ENCODE measurements around the gene GCLC.

The GCLC gene

DNA sequence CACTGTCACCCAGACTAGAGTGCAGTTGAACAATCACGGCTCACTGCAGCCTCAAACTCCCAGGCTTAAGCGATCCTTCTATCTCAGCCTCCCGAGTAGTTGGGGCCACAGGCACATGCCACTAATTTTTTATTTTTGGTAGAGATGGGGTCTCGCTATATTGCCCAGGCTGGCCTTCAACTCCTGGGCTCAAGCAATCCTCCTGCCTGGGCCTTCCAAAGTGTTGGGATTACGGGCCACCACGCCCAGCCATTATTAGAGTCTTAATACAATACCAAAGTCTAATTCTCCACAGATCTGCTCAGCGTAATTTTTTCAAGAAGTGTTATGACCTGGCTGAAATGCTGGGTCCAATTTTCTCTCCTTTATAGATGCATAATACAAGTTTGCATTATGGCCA, 3.0 kb downstream of the GCLC start:
- peaks cover 44% of the 10 kb centered on the region for H3K36me3 Mint-ChIP-seq
- ATAC-seq (no peak), DNase-seq (ENCODE audit: low spot score in 2 of 2) (no peak)
- no peak overlapping the region for H3K27ac Mint-ChIP-seq
- peaks cover 48% of the 10 kb centered on the region for H3K4me1 Mint-ChIP-seq
- peak overlapping the region; percentile 94 for H3K4me3 Mint-ChIP-seq
- H3K9me3 Mint-ChIP-seq = no peaks in the 10 kb centered on the region

DNA sequence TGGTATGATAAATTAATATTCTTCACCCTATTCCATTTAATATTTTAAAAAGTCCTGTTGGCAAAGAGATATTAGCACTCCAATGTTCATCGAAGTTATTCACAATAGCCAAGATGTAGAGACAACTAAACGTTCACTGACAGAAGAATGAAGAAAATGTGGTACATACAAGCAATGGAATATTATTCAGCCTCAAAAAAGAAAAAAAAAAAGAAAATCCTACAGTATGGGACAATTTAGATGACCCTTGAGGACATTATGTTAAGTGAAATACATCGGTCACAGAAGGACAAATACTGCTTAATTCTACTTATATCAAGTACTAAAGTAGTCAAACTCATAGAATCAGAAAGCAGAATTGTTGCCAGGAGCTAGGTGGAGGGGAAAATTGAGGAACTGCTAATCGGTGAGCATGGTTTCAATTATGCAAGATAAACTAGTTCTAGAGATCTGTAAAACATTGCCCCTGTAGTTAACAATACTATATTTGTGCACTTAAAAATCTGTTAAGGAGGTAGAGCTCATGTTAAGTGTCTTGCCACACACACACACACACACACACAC, 4.7 kb downstream of the GCLC start:
- ATAC-seq = no peak
- Mint-ChIP-seq H3K27ac (no peak overlapping the region), H3K36me3 (peaks cover 49% of the 10 kb centered on the region), H3K9me3 (no peaks in the 10 kb centered on the region), H3K4me3 (no peak overlapping the region), H3K4me1 (peaks cover 36% of the 10 kb centered on the region)
- no peak for DNase-seq (ENCODE audit: low spot score in 2 of 2)

DNA sequence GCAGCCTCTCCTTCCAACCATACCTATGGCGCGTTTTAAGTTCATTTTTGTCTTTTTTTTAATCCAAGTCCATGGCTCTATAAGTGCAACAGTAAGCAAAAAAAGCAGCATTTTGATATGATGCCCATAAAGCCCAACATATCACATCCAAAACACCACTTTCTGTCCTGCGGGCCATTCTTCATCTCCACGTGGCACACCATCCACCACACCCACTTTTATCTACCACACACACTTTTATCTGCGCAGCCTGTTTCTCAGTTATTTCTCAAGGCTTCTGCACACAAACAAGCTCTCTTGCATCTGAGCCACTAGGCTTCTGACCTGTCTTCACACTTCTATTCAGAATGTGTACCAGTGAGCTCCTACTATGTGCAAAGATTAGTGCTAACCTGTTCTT, 5.3 kb downstream of the GCLC start:
- peak overlapping the region; percentile 57 for H3K27ac Mint-ChIP-seq
- no peak for ATAC-seq
- no peak overlapping the region for H3K4me3 Mint-ChIP-seq
- no peak for DNase-seq (ENCODE audit: low spot score in 2 of 2)
- H3K9me3 Mint-ChIP-seq = no peaks in the 10 kb centered on the region
- H3K4me1 Mint-ChIP-seq = peaks cover 32% of the 10 kb centered on the region
- peaks cover 42% of the 10 kb centered on the region for H3K36me3 Mint-ChIP-seq

DNA sequence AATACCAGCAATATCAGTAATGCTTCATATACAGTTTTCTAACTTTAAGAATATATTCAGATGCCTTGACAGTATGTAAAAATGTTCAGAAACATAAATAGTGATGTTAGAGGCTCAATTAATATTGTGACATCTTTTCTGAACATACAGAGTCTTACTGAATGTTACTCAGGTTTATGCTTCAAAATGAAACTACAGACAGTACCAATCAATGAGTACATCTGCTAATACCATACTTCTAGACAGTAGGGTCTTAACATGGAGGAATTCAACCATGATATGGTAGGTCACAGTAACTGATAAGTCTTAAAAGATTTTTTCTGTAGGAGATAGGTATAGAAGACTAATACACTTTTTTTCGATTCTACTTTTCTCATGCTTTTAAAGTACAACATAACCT, 8.3 kb downstream of the GCLC start:
- Mint-ChIP-seq H3K9me3 (no peaks in the 10 kb centered on the region), H3K4me3 (no peak overlapping the region), H3K27ac (no peak overlapping the region), H3K36me3 (peaks cover 36% of the 10 kb centered on the region), H3K4me1 (peaks cover 37% of the 10 kb centered on the region)
- DNase-seq (ENCODE audit: low spot score in 2 of 2) (no peak), ATAC-seq (peak; percentile 62)

DNA sequence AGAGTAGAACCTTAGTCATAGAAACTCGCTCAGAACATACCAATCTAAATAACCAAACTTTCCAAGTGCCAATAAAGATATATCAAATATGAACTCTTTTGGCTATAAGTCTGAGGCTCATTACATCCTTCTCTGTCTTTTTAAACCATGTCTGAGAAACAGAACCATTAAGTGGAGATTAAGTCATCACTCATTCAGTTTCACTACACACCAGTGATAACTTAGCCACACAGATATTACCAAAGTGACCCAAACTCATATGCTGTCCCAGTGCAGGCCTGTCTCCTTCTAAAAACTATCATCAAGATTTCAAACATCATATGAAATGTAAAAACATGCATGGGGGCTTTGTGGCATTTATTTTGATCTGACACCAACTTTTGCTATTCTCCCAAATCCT, 12.0 kb downstream of the GCLC start:
- DNase-seq (ENCODE audit: low spot score in 2 of 2) (no peak), ATAC-seq (peak; percentile 31)
- Mint-ChIP-seq H3K4me3 (no peak overlapping the region), H3K9me3 (no peaks in the 10 kb centered on the region), H3K27ac (peak overlapping the region; percentile 68), H3K36me3 (peaks cover 10% of the 10 kb centered on the region), H3K4me1 (peaks cover 53% of the 10 kb centered on the region)

DNA sequence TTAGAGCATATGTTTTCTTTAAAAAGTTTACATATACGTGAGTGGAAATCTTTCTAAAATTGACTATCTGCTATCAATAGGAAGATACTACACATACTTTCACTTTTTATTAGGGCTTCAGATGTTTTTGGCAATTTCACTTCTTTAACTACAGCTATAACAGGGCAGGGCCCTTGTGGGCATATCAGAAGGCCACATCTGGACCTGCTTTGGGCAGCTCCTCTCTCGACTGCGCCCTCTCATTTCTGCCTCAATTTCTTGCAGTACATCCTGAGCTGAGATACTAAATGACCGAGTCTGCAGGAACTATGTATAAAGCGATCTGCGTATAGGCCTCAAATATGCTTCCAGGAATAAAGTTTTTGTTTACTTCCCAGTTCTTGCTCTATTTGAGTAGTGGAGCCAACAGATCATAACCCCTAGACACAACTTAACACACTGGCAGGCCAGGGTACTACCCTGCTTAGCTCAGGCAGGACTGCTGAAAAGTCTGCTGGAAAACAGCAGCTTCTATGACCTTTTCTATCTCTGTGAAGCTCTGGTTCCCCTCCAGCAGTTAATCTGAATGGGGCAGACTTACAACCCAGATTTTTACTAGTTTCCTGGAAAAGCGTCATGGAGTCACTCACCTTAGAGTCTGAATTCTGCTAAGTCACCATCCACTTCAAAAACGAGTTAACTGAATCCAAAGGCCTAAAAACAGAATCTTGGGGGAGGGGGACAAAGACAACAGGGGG, 12.7 kb downstream of the GCLC start:
- Mint-ChIP-seq H3K36me3 (peaks cover 10% of the 10 kb centered on the region), H3K4me1 (peaks cover 53% of the 10 kb centered on the region), H3K27ac (peak overlapping the region; percentile 68), H3K4me3 (no peak overlapping the region), H3K9me3 (no peaks in the 10 kb centered on the region)
- no peak for ATAC-seq
- DNase-seq (ENCODE audit: low spot score in 2 of 2) = no peak

DNA sequence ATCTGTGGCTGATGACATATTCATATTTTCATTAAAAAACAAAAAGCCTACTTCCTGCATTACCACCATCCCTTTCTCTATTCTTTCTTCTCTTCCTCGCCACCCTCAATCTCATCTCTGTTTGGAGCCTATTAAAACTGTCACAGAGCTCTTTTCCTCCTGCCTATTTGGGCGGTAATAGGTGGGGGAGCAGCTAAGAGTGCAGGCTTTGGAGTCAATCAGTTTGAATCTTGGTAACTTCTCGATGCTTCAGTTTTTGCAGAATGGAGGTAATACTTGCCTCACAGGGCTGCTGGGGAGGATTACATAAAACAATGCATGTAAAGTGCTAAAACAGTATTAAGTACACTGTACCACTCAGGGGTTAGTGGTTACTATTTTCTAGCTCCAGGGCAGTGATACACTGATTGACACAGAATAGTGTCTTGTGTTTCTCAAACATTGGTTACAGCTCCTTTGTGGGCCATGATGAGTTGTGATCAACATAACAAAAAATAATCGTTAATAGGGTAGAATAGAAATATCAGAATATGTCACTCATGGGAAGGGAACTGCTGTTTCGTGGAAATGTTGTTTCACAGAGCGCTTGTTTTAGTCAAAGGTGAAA, 14.0 kb downstream of the GCLC start:
- ATAC-seq = no peak
- H3K4me1 Mint-ChIP-seq = peaks cover 53% of the 10 kb centered on the region
- H3K4me3 Mint-ChIP-seq = no peak overlapping the region

DNA sequence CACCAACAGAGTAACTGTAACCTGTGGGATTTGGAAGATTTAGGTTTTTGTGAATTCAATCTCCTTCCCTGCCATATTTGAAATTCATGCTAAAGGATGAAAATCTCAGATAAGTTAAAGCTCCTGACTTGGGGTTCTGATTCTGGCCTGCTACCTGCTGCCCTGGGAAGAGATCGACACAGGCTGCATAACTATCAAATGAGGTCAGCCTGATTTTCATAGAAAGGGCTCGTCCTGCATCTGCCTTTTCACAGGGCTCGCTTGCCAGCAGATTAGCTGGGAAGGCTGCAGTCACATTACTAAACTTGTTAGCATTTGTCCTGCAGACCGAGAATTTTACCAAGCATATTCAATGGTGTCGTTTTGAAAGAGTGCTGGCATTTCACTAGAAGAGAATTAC, 14.6 kb downstream of the GCLC start:
- H3K27ac Mint-ChIP-seq = no peak overlapping the region
- peaks cover 5% of the 10 kb centered on the region for H3K36me3 Mint-ChIP-seq
- no peaks in the 10 kb centered on the region for H3K9me3 Mint-ChIP-seq
- H3K4me3 Mint-ChIP-seq = no peak overlapping the region
- peaks cover 53% of the 10 kb centered on the region for H3K4me1 Mint-ChIP-seq
- DNase-seq (ENCODE audit: low spot score in 2 of 2) (no peak), ATAC-seq (no peak)

More for the DNA sequence above, 14.0 kb downstream of the GCLC start:
- H3K36me3 Mint-ChIP-seq = peaks cover 10% of the 10 kb centered on the region
- DNase-seq (ENCODE audit: low spot score in 2 of 2) = no peak
- H3K27ac Mint-ChIP-seq = no peak overlapping the region
- H3K9me3 Mint-ChIP-seq = no peaks in the 10 kb centered on the region

DNA sequence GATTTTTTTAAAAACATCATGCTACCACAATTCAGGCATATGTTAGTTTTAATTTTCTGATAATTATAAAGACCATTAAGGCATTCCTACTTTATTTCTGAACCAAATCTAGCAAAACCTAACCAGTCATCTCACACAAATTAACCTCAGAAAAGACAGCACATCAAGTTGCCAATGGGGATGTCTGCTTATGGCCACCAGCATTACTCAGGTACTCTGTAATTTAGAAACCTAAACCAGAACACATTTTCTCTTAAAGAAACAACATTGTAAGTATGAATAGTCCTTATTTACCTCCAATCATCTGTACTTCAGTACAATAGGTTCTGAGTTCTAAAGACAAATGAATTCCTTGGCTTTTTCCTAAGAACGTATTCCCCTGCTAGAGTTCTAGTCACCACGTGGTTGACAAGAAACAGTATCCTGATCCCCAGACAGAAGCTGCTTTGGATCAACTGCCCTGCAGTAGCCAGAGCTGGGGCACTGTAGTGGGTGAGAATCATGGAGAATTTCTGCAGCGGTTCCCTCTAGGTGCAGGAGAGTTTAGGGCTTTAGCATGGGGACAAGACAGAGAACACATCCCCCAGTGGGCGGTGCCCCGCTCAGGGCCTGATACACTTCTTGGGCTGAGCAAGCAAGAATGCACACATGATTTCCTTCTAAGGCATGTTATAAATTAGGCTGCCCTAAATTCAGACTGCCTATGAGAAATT, 15.4 kb downstream of the GCLC start:
- Mint-ChIP-seq H3K4me3 (no peak overlapping the region), H3K36me3 (peaks cover 5% of the 10 kb centered on the region), H3K4me1 (peaks cover 51% of the 10 kb centered on the region), H3K27ac (no peak overlapping the region), H3K9me3 (no peaks in the 10 kb centered on the region)
- no peak for DNase-seq (ENCODE audit: low spot score in 2 of 2)
- ATAC-seq = peak; percentile 92

DNA sequence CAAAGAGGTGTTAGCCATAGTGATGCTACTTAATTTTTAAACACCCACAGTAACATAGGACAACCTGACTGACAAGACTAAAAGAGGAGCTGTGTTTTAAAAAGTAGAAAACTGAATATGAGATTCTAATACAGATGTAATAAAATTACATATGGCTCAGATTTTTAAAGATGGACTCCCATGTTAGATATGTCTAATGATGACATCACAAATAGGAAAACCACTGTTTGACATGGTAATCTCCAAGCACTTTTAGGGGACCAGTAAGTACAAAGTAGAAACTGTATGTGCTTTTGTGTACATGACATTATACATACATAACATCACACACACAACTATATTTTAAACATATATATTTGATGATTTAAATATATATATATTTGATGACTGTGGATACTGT, 16.8 kb downstream of the GCLC start:
- H3K4me1 Mint-ChIP-seq = peaks cover 42% of the 10 kb centered on the region
- ATAC-seq (no peak), DNase-seq (ENCODE audit: low spot score in 2 of 2) (no peak)
- no peak overlapping the region for H3K4me3 Mint-ChIP-seq
- no peaks in the 10 kb centered on the region for H3K36me3 Mint-ChIP-seq
- H3K9me3 Mint-ChIP-seq = no peaks in the 10 kb centered on the region
- no peak overlapping the region for H3K27ac Mint-ChIP-seq

DNA sequence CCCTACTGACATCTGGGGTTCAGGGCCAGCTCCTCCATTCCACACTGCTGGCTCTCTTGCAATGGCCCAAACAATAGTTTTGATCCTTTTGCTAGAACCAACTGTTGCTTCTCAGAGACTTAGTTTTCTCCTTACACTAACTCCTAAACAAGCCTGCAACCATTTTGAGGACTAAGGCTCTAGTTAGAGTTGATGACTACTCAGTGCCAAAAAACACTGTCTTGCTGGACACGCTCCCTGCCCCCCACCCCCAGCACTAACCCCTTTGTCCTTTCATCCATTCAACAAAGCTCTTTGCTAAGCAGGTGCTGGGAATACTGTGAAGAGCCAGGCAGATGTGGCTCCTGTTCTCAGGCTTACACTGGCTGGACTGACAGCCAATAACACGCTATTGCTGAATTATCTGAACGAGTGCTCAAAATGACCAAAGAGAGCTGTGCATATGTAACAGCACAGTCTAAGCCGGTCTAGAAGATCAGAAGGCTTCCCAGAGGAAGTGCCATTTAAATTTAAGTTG, 17.6 kb downstream of the GCLC start:
- Mint-ChIP-seq H3K9me3 (no peaks in the 10 kb centered on the region), H3K4me1 (peaks cover 34% of the 10 kb centered on the region), H3K27ac (peak overlapping the region; percentile 32), H3K36me3 (no peaks in the 10 kb centered on the region), H3K4me3 (no peak overlapping the region)
- no peak for DNase-seq (ENCODE audit: low spot score in 2 of 2)
- no peak for ATAC-seq

DNA sequence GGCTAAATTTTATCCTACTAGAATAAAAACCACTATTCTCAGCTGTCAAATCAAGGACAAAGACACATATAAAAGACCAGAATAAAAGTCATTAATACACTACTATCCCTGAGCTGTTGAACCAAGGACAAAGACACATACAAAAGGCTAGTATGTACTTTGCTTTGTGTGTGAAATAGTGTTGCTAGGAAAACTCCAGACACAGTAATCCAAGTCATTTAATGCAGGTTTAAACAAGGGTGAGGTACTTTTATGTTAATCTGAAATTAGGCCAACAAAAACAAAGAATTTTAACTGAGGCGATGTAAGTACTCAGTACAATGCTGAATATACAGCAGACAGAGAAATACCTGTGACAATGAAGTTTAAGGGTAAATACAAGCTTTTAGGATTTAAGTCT, 18.9 kb downstream of the GCLC start:
- Mint-ChIP-seq H3K27ac (no peak overlapping the region), H3K4me3 (no peak overlapping the region), H3K9me3 (no peaks in the 10 kb centered on the region), H3K36me3 (peaks cover 4% of the 10 kb centered on the region), H3K4me1 (peaks cover 21% of the 10 kb centered on the region)
- DNase-seq (ENCODE audit: low spot score in 2 of 2) = no peak
- ATAC-seq = no peak

DNA sequence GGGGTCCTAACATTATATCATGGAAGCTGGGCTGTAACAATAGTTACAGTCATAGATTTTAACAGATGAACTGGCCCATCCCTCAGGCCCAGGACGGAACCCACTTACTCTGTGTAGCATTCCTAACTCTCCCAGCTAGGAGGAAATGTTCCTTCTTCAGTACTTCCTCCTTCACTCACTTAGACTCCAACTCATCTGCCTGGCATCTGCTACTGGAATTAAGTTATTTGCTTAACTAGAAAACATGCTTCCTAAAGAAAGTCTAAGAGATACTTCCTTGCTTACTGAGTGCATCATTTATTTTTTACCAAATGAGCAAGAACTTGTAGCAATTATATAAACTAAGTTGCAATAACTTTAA, 20.5 kb downstream of the GCLC start:
- no peak for ATAC-seq
- peaks cover 10% of the 10 kb centered on the region for H3K4me1 Mint-ChIP-seq
- H3K27ac Mint-ChIP-seq = no peak overlapping the region
- no peak overlapping the region for H3K4me3 Mint-ChIP-seq
- DNase-seq (ENCODE audit: low spot score in 2 of 2) = no peak
- H3K9me3 Mint-ChIP-seq = no peaks in the 10 kb centered on the region
- H3K36me3 Mint-ChIP-seq = peaks cover 20% of the 10 kb centered on the region

DNA sequence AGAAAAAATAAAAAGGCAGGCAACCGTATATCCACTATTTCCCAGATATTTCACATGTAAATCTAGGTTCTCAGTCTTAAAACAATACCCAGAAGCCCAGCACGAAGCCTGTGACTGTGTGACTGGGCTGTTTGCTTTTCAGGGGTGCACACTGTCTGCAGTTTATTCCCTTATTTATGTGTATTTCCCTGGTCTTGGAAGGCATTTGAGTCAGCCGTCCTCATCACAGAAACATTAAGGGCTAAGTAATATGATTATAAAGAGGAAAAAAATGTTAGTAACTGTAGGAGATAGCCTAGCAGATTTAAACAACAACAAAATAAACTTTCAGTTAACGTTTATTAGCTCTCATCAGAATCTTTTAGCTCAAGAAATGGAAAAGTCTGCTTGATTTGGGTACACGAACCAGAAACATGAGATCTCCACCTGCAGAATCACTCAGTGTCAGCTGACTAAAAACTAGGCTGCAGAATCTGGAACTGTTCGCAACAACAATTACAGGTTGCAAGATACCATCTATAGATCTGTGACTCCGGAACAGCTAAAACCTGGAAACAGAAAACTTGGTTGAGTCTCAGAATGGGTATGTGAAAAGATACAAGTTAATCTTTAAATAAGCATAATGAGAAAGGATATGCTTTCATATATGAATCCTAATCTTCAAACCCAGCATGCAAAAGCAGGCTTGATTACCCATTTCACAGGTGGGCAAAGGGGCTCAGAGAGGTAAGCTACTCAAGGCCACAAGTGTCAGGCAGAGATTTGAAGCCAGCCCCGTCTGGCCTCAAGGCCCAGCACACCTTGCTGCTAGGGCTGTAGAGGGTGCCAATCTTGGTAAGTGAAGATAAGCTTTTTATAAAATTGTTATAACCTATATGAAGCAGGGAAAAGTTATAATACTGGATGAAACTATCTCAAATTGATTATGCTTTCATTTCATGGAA, 21.1 kb downstream of the GCLC start:
- DNase-seq (ENCODE audit: low spot score in 2 of 2) (no peak), ATAC-seq (no peak)
- Mint-ChIP-seq H3K4me1 (peaks cover 5% of the 10 kb centered on the region), H3K27ac (no peak overlapping the region), H3K9me3 (no peaks in the 10 kb centered on the region), H3K4me3 (no peak overlapping the region), H3K36me3 (peaks cover 21% of the 10 kb centered on the region)
